ENCODE data around the gene AFF2.

The AFF2 gene

DNA sequence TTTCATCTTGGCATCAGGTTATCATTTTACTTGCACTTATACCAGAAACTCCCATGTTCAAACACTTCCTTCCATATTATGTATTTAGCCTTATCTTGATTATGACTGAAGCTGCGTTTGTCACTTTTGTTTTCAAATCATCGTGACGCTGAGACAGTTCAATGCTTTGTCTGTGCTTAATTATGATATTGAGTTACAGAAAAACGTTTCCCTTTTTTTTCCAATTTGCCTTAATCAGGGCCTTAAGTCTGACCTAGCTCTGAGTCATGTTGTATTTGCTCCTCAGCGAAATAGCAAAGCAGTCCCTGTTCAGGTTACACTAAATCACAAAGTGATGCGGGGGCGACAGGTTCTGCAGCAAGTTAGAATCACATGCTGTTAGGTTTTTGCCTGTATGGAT is 254.7 kb downstream of the AFF2 start:
- no peak for DNase-seq (ENCODE audit: low read depth)

DNA sequence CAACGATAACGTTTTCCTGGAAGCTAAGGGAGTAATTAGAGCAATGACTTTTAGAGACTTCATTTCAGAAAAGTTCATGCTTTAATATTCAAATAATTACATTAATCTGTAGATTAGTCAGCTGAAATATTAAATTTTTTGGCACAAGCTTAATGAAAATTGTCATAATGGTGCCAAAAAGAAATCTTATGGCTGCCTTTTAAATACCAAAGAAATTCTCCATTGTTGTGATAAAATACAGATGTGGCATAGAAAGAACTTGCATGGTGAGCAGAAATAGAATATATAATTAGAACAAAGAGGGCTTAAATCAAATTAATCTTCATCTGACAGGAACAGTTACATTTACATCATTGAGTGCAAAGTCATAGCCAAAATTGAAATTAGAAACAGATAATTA is 263.5 kb downstream of the AFF2 start:
- no peak for DNase-seq (ENCODE audit: low read depth)

DNA sequence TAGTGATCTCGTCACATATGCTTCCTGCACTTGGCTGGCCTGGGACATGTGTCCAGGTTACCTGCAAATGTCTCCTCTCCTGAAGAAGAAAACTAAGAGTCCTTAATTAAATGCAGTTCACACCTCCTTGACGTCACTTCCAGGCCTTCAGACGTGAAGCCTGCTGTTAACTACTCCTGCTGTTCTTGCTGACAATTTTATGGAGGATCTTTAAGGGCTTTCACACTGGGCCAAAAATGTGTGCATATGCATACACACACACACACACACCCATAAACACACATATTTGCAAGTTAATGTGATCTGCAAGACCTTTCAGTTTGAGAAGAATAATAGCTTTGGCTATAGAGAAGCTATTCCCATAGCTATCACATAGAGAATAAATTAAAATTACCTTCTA is 267.9 kb downstream of the AFF2 start:
- no peak for DNase-seq (ENCODE audit: low read depth)

DNA sequence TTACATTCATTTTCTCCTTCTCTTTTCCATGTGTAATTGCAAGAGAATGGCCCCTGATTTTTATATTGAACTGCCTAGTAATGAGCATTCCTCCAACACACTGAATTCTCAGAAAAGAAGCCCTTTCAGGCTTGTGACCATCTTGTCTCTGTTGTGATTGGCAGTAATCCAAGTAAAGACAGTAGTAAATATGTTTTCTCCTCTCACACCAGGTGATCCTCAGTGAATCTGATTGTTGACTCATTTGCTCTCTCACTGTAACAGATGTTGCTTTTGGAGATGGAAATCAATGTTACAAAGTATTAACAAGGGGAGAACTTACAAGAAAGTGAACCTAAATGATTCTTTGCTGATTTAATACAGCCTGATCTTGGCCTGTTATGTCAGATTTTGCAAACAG is 271.0 kb downstream of the AFF2 start:
- no peak for DNase-seq (ENCODE audit: low read depth)

DNA sequence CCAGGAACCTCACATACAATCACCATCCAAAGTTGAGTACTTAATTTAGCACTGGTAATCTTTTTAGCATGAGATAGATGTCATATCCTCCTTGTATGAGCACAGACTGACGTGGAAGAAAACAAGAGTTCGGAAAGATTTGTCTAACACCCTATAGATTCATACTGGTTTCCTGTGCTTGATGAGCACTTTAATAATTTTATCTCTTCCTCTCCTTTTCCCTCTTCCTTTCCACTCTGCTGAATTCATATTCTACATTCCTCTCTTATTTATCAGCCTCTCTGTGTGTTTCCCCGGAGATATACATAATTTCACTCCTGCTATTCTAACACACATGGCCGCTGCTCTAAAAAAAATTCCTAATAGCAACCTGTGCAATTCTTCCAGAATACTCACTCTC is 273.9 kb downstream of the AFF2 start:
- no peak for DNase-seq (ENCODE audit: low read depth)

DNA sequence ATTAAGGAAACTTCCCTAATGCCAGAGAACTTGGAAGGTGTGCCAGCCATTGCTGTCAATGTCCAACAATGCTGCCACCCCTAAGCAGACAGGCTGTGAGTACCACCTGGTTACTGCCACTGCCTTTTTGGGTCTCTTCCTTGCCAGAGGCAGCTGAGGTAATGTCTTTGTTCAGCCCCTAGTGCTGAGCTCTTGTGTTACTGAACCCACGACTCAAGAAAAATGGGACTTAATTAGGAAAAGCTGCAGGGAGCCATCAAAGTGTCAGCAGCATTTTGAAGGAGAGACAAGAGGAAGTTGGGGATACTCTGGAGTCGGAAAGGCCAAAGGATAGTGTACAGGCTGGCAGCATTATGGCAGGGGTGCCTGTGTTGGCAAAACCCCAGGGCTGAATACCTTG is 283.7 kb downstream of the AFF2 start:
- DNase-seq (ENCODE audit: low read depth), result no peak

DNA sequence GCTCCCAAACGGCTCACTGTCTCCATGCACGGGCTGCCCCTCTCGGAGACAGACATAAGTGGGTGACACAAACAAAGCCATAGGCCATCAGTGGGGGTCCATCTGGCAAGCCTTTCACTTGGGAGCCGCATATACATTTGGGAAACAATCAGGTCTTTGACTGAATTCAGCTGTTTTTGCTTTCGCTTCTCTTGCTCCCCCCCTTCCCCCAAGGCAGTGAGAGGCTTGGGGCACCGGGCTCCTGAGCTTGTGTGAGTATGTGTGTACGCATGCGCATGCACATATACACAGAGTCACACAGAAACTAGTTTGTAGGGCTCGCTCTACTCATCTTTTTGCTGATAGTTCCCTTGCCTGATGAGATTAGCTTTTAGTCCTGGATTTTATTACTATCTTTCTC is 284.4 kb downstream of the AFF2 start:
- no peak for DNase-seq (ENCODE audit: low read depth)

DNA sequence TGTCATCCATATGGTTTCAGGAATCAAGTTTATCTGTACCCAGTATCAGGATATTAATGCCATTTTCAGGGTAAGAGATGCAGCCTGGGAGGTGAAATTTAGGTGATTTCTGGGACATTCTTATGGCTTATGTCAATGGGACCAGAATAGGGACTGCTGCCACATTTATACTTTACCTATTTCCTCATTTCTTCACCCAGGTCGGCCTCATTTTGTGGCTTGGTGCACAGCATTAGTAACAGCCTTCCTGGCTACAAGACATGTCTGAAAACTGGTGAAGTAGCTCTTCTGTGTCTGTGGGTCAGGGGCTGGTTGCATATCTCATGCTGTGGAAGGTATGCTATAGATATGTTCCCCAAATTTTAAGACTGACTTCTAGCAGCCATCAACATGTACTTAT is 284.8 kb downstream of the AFF2 start:
- no peak for DNase-seq (ENCODE audit: low read depth)

DNA sequence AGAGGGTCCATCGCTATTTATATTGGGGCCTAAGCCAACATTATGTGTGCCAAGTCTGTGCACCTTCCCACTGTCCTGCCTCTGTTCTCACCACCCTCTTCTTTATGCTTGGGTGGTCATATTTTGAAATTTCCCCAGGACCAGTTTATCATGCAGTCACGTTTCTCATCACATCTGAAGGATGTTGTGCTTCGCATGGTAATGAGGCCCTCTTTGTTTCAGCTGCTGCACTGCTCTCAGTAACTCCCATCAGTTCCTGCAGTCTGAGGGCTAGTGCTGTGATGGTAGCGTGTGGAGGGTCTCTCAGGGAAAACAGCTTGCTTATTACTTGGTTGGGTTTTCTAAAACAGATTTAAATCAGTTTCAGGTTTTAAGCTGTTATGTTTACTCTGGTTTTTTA is 288.0 kb downstream of the AFF2 start:
- DNase-seq (ENCODE audit: low read depth), result no peak

DNA sequence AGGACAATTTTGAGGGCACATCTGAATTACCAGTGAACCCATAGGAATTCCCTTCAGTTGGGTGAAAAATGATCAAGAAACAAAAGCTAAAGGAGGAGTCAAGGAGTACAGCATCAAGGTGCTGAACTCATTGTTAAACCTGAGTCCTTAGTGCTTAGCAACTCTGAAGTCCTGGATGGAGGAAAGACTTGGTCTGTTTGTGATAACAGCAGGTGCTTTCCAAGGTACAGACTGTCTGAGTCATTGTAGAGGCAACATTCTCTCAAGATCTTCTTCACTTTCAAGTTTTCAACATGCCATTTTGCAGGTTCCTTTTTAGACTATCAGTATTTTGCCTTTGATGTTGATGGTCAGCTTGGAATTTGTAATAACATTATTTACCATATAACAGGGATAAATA is 293.9 kb downstream of the AFF2 start:
- no peak for DNase-seq (ENCODE audit: low read depth)

DNA sequence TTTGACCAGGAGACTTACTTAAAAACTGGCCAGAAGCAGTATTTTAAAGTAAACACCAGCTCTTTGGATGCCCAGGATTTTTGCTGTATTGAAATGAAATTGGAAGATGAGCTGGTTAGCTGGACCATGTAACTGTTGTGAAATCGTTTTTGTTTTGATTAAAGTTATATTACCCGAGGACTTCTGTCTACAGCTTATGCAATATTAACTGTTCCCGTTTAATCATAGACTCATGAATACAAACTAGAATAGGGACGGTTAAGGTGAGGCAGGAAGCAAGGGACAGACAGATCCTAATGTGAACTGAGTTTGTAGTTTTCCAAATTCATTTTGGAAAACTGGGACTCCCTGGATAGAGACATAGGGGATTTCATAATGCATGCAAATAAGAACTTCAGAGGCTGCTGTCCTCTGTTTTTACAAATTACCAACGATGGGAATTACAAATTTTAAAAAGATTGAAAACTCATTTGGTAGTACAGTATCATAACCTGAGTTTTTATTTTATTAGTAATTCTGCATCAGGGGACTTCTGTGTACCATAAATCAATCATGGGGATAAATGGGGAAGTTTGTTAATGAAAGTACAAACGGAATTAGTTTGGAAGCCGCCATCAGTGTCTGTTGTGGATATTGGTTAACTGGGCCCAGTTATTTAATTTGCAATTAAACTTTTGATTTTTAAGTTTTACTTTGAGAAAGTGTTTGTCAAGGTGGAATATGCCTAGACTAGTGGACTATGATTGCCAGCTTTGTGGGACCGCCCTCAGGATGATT is 304.4 kb downstream of the AFF2 start:
- no peak for DNase-seq (ENCODE audit: low read depth)

DNA sequence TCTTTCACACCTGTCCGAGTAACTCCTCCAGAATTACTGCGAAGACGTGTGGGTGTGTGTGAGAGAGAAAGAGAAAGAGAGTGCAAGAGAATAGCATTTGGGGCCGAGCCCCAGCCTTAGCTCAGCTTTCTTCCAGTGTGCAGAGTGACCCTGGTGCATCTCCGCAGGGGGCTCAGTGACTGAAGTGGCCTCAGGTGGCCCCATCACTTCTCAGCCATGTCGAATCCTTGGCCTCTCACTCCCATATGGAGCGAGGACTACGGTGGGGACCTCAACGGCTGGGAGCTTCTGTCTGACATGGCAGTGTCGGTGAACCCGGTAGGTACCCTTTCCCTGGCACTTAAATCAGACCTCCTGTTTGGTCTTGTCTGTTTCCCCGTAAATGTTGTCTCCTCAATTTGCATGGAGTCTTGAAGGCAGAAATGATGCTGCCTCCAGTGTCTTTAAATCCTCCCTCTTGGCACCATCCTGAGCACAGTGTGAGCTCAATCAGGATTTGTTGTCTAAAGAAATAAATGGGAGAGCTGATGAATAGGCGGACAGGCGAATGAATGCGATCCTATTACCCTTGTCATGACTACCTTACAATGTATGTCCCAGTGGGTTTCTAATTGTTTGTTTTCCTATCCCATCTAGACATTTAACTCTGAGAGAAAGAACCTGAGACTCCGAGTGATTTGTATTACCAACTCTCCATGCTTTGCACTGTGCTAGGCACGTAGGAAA is 305.9 kb downstream of the AFF2 start:
- no peak for DNase-seq (ENCODE audit: low read depth)

DNA sequence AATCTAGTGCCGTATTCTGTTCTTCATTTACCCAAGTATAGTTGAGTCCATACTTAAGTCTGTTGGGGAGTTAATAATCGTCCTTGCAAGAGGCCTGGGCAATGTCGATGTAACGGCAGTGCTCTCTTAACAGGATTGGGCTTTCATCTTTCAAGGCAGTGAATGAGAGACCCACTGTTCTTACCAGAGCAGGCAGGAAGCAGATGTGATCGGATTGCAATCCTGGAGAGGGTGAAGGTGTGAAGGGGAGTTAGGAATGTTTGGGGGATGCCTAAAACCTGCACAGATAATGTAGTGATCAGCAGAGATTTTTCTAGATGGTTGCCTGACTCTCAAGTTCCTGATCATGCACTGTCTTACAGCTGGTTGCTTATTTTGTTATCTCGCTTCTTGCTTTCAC is 308.4 kb downstream of the AFF2 start:
- DNase-seq (ENCODE audit: low read depth), result no peak

DNA sequence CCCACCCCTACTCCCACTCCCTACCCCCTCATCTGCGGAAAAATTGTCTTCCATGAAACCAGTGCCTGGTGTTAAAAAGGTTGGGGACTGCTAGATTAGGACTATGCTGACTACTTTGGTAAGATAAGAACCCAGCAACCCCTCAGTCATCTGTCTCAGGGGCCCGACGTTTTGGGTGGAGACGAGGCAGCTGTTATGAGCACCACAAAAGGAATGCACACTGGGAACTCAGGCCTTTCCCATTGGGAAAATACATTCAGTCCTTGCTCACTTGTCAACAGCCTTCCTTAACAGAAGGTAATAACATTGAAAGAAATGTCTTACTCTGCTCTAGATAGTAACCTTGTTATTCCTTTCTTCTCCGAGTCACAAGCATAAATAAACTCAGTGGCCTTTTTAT is 310.8 kb downstream of the AFF2 start:
- DNase-seq (ENCODE audit: low read depth), result no peak

DNA sequence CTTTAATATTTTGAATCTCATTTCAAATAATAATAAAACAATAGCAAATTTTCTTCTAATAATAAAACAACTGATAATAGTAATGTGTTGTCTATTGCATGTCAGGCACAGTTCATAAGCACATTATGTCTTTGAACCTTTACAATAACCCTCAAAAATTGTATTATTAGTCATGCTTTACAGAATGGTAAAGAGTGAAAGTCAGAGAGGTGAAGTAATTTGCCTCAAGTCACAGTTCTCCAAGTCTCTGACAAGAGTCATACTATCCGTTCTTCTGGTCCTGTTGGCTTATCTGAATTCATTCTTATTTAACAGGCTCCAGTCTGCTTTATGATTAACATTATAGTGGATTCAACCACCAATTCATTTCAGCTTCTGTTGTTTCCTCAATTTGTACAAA is 313.0 kb downstream of the AFF2 start:
- no peak for DNase-seq (ENCODE audit: low read depth)

DNA sequence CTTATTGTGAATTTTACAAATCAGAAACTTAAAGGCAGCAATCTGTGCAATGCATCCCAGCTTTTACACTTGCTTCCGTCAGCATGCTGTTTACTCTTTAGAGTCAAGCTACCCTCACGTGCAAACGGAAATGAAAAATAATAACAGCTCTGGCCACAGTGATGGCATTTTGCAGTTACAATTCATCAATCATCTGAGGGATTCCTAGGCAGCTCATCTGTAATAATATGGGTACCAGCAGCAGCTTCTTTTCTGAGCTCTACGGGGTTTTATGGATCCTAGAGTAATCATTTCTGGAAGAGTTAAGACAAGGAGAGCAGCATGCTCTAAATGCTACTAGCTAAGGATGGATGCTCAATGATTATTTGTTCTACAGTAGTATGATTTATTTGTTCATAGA is 313.6 kb downstream of the AFF2 start:
- no peak for DNase-seq (ENCODE audit: low read depth)

DNA sequence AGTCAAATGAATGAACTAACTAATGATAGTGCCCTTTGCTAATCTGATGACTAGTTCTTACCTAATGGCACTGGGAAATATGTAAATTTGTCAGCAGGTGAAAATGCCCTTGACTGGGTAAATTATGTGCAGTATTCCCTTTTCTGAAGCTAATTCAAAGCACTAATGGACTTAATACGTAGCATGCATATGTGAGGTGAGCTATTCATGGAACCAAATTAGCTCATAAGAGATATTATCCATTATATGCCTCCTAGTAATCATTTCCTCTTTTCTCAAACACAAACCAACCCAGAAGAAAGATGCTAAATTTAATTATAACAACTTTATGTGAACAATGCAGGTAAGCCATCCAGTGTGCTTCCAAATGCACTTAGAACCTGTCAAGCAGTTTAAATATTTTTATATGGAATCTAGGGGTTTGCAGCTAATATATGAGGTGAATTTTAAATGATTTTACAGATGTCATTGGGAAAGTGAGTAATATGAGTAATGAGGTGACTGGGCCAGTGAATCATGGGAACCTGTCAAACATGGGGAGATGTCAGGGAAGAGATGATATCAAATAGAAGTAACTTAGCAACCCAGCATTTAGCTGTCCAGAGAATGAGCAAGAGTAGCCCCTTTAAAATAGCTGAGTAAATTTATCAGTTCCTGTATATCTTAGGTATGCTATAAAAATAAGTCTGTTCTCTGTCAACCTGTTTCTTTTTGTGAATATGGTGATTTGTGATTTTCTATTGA is 315.0 kb downstream of the AFF2 start:
- DNase-seq (ENCODE audit: low read depth), result no peak

DNA sequence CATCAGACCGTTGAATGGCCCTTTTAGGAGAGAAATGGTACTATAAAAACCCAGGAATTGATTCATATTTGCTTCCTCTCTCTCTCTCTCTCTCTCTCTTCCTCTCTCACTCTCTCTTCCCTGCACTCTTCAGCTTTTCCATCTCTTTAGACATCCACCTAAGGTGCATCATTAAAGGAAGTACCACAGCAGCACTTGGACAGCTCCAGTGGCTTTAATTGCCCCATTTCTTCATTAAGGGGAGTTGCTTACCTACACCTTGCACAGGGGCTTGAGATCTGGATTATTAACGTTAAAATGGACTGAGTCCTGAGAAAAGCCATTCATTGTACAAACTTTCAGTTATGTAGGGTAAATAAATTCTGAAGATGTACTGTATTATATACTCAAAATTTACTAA is 323.6 kb downstream of the AFF2 start:
- no peak for DNase-seq (ENCODE audit: low read depth)

DNA sequence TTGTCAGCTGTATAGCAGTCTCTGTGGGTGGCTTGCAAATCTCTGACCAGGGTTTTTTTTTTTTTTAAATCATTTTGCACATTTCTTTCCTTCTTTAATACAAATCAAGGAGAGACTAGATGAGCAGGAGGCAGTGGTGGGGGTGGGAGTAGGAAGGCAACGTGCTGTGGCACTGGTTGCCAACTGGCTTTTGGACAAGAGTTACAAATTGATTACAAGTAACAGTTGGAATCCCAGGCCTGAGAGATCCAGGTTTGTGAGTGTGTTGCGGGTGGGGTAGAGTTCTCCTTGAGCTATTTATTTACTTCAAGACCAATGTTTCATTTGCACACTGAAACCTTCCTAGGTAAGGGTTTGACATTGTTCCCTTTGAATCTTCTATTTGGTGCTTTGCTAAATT is 325.3 kb downstream of the AFF2 start:
- no peak for DNase-seq (ENCODE audit: low read depth)

DNA sequence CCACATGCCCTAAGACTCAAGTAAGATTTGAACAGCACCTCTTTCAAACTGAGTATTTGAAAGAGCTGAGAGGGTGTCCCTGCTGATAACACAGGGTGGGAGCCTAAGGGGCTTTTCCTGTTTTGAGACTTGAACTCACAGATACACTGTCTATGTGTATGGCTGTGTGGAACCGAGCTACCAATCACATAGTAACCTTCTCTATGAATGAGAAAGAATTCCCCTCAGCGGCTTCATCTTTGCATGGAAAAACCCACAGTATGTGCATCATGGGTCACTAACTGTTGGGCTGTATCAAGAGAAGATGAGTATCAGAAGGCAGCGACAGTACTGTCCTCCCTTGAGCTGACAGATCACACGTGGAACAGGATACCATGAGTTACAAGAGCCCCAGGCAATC is 336.3 kb downstream of the AFF2 start:
- DNase-seq (ENCODE audit: low read depth), result no peak

DNA sequence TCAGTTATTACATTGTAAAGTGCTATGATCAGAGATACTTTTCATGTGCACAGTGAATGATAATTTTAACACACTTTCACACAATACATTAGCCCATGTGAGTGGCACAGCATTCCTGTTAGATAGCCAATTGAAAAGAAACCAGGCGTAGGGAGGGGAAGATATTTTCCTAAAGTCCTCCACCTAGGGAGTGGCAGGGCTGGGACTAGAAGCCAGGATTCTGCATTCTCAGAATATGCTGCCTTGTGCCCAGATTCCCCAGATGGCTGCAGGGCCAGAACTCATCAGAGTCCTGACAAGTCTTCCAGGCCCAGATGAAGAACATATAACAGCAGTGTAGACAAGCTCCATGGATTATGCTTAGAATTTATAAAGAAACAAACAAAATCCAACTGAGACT is 350.2 kb downstream of the AFF2 start:
- no peak for DNase-seq (ENCODE audit: low read depth)

DNA sequence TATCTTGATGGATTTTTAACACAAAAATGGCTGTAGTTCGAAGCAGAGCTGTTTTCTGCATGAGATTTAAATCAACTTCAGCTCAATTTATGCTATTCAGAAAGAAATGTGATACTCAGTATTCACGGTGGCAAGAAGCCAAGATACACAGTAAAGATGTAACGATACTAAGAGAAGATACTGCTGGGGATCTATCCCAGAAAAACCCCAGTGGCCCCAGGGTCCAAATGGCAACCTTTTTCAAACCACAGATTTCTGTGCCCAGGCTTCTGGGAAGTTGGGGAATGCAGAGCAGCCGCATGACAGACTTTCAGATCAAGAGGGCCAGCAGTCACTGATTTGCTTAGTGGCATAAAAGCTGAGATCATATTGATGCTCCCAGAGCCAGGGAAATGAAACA is 353.9 kb downstream of the AFF2 start:
- no peak for DNase-seq (ENCODE audit: low read depth)

DNA sequence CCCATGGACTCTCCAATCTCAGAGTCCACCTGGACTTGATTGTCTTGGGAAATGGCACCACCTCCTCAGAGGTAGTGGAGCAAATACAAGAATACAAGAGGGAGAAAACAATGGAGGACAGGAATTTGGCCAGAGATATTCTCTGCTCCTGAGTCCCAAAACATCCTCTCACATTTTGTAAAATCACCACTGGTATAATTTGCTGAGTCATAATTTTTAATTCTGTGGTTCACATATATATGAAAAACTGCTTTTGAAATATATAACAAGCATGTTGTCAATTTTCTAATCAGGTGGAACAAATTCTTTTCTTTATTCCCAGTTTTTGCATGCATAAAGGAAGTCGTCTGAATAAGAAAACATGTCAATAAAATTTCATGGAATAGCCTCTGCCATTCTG is 356.1 kb downstream of the AFF2 start:
- DNase-seq (ENCODE audit: low read depth), result no peak
